Renal pelvis (tissue), 4 donors: Measurements from ENCODE around the gene PTPRN2. TPM values are rescaled to one million over a fixed set of nuclear protein-coding genes. Genes with fewer than 3 reads are reported as not detected.
A peak's percentile ranks its signal among the peaks of the same experiment; 100 is the strongest.

Experiments
- DNase-seq: peaks from one replicate; pipeline ENCODE4 v3.0.0-alpha.2; 2013
- polyA plus RNA-seq, 3 donors: library from polyadenylated mRNA; unstranded; fragments of 120-200 nt; gene quantifications; one replicate each; pipeline ENCODE4 v1.2.1, GENCODE V29; 2013; ENCODE audit not compliant: insufficient read length in 3 of 3

PTPRN2 gene
- polyA plus RNA-seq, 3 donors, result 6.6 to 7.5 (median 7.4) TPM

DNA sequence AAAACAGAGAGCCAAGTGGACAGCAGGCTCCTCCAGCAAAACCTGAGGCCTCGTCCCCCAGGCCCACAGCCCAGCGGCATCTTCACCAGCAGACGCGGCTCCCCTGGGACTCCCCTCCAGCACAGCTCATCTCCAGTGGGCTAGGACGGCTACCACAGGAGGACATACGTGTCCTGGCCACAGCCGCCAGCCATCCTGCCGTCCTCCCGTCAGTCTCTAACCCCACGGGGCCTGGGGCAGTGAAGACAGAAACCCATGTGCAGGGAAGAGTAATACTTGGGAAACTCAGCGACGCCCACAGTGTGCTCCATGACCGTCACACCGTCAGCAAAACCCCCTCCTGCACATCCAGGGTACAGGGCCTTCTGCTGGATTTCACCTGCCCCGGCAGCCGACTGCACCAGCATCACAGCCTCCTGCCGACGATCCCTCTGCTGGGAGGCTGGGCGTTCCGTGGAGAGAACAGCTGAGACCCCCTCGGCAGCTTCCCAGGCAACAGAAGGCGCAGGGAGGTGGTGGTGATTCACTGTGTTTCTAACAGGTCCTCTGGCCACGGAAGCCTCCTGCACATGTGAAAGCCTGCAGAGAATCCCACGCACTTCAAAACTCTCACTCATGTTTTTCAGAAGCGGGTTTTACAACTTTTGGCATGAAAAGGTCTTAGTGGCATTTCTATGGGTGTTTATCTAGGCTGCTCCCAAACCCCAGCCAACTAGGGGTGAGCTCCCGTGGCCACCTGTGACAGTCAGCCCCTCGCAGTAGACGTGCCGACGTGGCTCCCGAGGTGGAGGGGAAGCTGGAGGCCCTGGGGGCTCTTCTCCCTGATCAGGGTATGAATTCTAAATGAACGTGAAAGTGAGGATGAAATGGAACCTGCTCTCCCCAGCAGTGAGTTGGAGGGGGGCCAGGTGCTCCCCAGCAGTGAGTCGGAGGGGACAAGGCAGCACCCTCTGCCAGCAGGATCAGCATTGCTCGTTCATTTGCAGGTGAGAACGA, 513.5 kb downstream of the PTPRN2 start:
- no peak for DNase-seq

DNA sequence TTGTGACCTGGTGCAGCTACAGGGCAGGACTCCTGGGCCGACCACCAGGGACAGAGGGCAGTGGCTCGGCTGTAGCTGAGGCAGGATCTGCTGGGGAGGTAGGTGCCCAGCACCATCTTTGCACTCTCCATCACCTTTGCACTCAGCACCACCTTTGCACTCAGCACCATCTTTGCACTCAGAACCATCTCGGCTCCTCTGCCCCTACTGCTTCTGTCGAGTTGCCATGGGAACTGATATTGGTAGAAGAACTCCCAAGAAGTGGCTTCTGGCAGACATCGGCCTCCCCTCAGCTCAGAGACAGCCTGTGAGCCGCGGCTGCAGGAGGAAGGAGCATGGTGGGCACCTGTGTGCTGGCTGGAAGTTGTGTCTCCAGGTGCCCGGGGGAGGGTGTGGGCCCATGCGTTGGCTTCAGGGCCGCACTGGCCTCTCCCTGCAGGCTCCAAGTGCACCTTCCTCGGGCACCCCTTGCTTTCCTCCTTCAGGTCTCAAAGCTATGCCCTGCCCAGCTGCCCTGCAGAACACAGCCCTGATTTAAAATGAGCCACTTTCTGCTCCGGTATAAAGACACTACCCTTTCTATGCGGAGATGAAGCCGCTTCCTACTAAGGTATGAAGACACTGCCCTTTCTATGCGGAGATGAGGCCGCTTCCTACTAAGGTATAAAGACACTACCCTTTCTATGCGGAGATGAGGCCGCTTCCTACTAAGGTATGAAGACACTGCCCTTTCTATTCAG, 514.5 kb downstream of the PTPRN2 start:
- no peak for DNase-seq

- DNase-seq, result no peak
Measured at GRCh38 chr7:158070222-158070920, 517.3 kb downstream of the PTPRN2 start.

- no peak for DNase-seq
Measured at GRCh38 chr7:158068853-158069252, 518.8 kb downstream of the PTPRN2 start.

DNA sequence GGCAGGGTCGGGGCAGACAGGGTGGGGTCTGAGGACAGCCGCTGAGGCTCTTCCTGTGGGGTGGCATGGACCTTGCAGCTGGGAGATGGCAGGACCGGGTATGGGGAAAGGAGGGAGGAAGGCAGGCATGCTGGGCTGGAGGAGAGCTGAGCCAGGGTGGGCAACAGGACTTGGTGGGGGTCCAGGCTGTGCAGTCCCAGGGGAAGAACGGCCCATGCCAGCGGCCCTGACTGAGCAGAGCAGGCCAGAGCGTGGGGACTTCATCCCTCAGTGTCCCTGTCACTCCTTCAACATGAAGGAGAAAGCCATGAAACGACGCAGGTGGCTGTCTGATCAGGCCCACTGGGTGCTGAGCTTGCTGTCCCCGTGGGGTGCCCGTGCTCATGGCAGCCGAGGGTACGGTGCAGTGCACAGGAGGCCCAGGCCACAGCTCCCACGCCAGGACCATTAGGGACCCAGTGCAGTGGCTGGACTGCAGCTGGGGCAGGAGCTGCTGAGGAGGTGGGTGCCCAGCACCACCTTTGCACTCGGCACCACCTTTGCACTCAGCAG, 519.6 kb downstream of the PTPRN2 start:
- no peak for DNase-seq

GRCh38 chr7:158067219-158067930, 520.2 kb downstream of the PTPRN2 start:
- no peak for DNase-seq

DNA sequence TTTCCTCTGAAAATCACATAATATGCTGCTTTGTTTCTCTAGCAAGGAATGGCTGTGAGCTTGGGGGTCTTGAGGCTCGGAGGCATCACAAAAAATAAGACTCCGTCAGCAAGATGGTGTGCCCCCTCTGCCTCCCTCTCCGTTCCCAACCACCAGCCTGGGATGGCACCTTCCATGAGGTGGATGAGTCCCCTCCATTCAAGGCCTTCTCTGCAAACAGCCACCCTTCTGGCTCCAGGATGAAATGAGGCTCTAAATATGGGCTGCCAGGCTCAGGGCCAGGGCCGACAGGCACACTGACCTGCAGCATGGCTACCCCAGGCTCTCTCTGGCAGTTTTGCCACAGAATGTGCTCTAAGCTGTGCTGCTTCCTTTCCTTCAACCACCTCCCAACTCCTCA, 521.5 kb downstream of the PTPRN2 start:
- DNase-seq, result no peak

DNA sequence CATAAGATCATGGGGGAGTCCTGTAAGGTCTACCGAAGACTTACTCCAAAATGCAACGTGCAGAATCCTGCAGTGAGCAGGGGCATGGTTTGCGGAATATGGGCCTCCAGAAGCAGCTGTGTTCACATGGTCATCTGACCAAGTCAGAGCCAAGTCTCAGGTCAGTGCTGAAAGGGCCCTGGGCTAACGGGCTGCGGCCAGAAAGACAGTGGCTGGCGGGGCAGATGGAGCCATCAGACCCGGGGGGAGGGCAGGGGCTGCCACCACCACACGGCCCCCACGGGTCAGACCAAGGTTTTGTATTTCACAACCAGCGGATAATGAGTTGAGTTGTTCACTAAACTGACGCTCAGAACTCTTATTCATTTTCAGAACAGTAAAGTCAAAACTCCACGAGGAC, 522.3 kb downstream of the PTPRN2 start:
- DNase-seq, result no peak

- no peak for DNase-seq
Measured at GRCh38 chr7:158064631-158065030, 523.0 kb downstream of the PTPRN2 start.

GRCh38 chr7:158063850-158064610, 523.6 kb downstream of the PTPRN2 start:
- DNase-seq, result no peak

GRCh38 chr7:158062661-158063060, 525.0 kb downstream of the PTPRN2 start:
- no peak for DNase-seq

GRCh38 chr7:158061884-158062656, 525.6 kb downstream of the PTPRN2 start:
- DNase-seq, result no peak

GRCh38 chr7:158061026-158061630, 526.5 kb downstream of the PTPRN2 start:
- DNase-seq, result peak; percentile 27

GRCh38 chr7:158060216-158060615, 527.4 kb downstream of the PTPRN2 start:
- DNase-seq, result no peak

GRCh38 chr7:158057446-158057845, 530.2 kb downstream of the PTPRN2 start:
- DNase-seq, result no peak

DNA sequence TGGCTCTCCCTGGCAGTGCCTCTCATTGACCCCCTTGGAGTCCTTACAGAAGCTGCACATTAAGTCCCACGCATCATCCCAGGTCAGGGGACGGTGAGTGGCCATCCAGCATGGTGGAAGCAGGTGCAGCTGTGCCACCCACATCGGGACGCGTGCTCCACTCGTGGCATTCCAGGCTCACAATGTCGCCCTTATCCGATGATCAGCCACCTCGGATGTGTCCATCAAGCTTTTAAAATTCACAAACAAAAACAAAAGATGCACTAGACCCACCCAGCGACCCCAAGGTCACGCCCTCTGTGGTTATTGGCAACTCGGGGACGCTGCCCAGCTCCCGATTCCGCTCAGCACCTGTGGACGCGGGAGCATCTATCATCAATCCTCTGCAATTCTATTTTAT, 530.9 kb downstream of the PTPRN2 start:
- DNase-seq, result no peak

GRCh38 chr7:158055726-158056510, 531.7 kb downstream of the PTPRN2 start:
- no peak for DNase-seq

DNA sequence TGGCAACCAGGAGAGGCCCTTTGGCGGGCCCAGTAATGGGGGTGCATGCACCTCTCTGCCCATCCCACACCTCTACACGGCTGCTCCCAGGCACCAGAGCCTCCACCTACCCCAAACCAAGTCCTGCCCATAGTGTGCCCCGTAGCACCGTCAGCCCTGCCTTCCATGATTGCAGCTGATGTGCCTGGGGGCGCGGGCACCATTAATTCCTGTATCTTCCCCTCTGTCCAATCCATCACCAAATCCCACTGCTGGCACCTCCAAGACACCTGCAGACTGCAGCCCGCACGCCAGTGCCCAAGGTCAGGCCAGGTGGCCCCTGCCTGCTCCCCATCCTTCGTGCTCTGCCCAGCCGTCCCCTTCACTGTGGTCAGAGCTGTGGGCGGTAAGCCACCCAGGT, 533.0 kb downstream of the PTPRN2 start:
- DNase-seq, result no peak
